Measurements from ENCODE around the gene DAAM1. TPM values are rescaled to one million over a fixed set of nuclear protein-coding genes. Genes with fewer than 3 reads are reported as not detected.
A peak's percentile ranks its signal among the peaks of the same experiment; 100 is the strongest.

Gene DAAM1
- total RNA-seq, 1 experiment from 2014 or later = 0.27 TPM

DNA sequence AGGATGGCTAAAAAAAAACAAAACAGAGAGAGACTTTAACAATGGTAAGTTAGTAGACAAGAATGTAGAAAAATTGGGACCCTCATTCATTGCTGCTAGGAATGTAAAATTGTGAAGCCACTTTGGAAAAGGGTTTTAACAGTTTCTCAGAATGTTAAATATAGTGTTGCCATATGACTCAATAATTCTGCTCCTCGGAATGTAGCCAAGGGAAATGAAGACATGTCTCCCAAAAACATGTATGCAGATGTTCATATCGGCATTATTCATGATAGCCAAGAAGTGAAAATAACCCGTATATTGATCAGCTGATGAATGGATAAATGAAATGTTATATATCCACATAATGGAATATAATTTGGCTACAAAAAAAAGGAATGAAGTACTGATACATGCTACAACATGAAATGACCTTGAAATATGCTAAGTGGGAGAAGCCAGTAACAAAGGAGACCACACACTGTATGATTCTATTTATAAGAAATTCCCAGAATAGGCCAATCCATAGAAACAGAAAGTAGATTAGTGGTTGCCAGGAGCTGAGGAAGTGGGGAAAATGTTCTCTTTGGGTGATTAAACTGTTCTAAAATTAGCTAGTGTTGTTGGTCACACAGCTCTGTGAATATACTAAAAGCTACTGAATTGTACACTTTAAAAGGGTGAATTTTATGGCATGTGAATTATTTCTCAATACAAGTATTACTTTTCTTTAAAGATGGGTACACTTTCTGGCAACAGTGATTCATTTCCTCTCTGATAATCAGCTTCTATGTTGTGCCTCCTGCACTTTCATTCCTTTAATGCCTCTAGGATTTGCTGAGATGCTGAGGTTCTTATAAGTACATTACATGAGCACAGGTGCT is 132.5 kb downstream of the DAAM1 start:
- in situ Hi-C loops (cut with HindIII; ENCODE audit: low sequenced_read_pairs) = no loop called here
- peak; percentile 53 for DNase-seq (ENCODE audit: low spot score)

DNA sequence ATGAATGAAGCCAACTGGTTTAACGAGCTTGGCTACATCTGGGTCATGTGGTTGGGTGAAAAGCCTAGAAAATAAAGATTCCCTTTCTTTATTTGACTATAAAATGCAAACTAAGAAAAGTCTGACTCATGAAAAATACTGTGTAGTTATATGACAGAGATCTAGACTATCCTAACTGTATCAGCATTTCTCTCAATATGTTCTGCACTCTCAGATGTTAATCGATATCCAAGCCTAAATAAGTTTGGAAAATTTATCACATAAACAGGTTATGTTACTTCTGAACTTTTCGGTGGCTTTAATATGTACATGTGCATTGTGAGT is 133.1 kb downstream of the DAAM1 start:
- in situ Hi-C loops (cut with HindIII; ENCODE audit: low sequenced_read_pairs) = no loop called here
- no peak for DNase-seq (ENCODE audit: low spot score)

DNA sequence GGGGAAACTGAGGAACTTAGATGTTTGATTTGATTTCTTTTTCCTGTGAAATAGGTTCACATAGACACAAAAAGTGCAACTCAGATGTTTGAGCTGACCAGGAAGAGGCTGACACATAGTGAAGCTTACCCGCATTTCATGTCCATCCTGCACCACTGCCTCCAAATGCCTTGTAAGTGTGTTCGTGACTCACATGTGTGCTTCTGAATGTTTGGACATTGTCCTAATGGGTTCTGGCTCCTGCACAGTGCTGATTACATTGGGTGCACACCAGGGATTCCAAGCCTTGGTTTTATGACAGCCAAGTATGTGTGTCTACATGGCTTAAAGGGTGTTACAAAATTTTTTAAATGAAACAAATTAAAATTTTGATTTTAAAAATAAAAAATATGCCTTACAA is 137.4 kb downstream of the DAAM1 start:
- in situ Hi-C loops (cut with HindIII; ENCODE audit: low sequenced_read_pairs) = no loop called here
- DNase-seq (ENCODE audit: low spot score) = no peak

DNA sequence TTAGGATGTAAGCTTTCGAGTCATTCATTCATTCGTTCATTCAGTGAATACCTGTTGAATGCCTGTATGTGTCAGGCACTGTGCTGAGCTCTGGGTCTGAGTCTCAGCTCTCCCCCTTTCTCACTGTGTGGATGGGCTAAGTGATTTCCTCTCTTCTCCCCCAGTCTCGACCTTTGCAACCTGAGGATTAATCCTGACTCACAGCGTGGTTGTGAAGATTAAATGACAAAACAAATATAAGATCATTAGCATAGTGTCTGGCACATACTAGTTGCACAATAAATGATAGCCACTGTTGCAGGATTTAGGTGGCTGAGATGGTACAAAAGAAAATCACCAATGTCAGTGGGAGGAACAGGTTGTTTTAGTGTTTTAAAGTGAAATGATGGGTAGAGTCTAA is 140.0 kb downstream of the DAAM1 start:
- DNase-seq (ENCODE audit: low spot score) = no peak
- in situ Hi-C loops (cut with HindIII; ENCODE audit: low sequenced_read_pairs) = no loop called here

DNA sequence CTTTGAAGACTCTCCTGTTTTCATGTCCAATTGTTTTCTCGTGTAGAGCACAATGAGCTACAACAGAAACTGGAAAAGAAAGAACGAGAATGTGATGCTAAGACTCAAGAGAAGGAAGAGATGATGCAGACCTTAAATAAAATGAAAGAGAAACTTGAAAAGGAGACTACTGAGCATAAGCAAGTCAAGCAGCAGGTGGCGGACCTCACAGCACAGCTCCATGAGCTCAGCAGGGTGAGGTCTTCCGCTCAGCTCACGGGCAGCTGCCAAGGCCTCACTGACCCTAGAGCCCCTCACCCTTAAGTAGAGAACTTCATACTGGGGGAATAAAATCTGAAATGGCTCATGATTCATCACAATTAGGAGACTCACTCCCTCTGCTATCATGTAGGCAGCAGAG is 142.0 kb downstream of the DAAM1 start:
- no peak for DNase-seq (ENCODE audit: low spot score)
- in situ Hi-C loops (cut with HindIII; ENCODE audit: low sequenced_read_pairs) = no loop called here

DNA sequence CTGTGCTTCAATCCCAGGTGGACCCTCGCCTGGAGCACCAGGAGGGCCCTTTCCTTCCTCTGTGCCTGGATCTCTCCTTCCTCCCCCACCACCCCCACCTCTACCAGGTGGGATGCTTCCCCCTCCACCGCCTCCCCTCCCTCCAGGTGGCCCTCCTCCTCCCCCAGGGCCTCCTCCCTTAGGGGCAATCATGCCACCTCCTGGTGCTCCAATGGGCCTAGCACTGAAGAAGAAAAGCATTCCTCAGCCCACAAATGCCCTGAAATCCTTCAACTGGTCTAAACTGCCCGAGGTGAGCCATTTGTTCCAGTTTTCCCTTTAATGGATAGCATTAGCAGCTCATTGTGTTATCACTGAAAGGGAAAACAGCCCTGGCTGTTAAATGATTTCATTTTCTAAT is 142.8 kb downstream of the DAAM1 start:
- DNase-seq (ENCODE audit: low spot score) = no peak
- in situ Hi-C loops (cut with HindIII; ENCODE audit: low sequenced_read_pairs) = no loop called here

DNA sequence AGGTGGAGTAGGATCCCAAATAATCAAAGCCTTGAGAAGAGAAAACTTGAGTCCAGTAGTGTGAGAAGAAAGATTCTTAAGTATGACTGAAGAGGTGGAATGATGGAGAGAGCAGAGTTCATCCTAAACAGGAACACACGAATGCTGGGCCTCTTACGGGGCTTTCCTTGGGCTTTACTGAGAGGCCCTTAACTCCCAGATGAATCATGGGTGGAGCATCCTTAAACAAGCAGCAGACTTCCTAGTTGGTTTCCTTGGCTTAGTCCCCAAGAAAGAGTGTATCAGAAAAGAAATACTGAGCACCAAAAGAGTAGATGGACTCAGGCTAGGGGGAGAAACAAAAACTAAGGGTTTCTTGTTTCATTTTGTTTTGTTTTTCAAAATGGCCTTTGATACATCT is 144.3 kb downstream of the DAAM1 start:
- in situ Hi-C loops (cut with HindIII; ENCODE audit: low sequenced_read_pairs) = no loop called here

DNA sequence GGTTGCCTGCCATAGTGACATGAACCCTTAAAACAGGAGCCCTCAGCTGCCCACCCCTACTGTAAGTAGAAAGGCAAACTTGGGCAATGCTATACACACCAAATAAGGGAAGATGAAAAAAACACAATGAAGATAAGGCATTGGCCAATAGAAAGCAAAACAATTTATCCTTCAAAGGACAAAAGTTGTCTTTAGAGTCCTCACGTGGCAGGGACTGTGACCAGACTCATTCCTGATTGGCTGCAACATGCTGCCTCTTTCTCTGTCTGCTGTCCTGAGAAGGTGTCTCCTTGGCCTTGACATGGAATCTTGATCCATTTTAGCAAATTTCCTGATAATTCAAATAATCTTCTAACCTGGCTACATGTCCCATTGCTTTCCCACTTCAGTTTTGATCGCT is 144.8 kb downstream of the DAAM1 start:
- no peak for DNase-seq (ENCODE audit: low spot score)
- in situ Hi-C loops (cut with HindIII; ENCODE audit: low sequenced_read_pairs) = no loop called here

More for the DNA sequence above, 144.3 kb downstream of the DAAM1 start:
- no peak for DNase-seq (ENCODE audit: low spot score)

DNA sequence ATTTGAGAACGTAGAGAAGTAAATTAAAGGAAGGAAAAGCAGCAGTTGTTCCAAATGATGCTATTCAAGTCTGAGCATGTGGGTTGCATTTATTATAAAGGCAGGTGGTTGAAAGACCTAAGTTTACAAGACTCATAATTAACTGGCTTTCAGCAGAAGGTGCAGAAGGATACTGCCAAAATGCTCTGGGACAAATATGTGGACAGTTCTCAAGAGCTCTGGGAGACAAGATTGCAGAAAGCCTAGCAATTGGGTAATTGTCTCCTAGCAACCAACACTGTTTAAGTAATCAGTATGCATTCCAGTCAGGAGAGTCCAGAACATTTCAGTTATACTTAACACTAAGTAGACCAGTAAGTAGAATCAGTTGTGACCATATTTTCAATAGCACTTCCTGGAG is 145.2 kb downstream of the DAAM1 start:
- peak; percentile 48 for DNase-seq (ENCODE audit: low spot score)
- in situ Hi-C loops (cut with HindIII; ENCODE audit: low sequenced_read_pairs) = no loop called here

DNA sequence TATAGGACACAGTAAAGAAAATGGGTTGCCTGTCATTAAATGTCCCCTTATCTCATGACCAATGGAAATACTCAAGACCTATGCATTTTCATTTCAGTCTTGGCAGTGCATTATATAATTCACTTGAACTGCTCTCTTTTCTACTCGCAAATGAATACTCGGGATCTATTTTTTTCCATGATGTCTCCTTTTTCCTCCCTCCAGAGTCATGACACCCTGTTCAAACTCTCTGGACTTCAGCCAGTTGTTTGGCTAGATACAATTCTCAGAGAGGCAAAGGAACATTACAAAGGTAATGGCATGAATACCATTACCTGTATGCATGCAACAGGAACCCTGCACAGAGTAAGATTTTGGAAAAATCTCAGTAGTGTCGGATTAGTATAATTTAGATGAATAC is 145.8 kb downstream of the DAAM1 start:
- in situ Hi-C loops (cut with HindIII; ENCODE audit: low sequenced_read_pairs) = no loop called here
- DNase-seq (ENCODE audit: low spot score) = no peak

DNA sequence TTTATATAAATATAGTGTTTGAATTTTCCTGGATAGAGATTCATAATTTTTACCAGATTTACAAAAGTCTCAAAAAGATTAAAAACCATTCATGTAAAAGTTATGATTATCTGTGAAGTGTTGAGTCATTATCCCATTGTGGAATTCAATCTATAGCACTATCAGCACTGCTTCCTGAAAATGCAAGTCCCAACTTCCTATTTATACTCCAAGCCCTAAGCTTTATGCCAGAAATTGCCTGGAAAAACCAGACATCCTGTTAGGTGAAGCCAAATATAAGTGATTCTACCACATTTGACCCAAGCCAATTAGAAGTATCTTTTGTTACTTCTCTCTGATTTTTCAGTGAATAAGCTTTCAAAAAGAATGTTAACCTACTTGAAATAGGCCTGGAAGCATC is 147.6 kb downstream of the DAAM1 start:
- in situ Hi-C loops (cut with HindIII; ENCODE audit: low sequenced_read_pairs) = no loop called here
- no peak for DNase-seq (ENCODE audit: low spot score)

DNA sequence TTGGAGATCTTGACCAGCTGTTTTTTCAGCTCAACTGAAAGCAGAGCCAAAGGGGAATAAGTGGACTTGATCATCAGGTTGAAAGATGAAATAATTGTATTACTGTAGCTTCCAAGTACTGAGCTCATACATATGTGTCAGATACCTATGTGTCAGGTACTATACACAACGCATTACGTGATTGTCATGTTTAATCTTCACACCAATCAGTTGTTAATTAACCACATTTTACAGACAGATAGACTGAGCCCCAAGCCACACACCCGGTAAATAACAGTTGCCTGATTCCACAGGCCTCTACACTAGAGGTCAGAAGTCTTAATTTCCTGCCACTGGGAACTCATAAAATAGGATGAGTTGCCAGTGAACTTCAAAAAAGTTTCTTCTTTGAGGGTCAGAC is 148.2 kb downstream of the DAAM1 start:
- in situ Hi-C loops (cut with HindIII; ENCODE audit: low sequenced_read_pairs) = no loop called here
- DNase-seq (ENCODE audit: low spot score) = no peak

DNA sequence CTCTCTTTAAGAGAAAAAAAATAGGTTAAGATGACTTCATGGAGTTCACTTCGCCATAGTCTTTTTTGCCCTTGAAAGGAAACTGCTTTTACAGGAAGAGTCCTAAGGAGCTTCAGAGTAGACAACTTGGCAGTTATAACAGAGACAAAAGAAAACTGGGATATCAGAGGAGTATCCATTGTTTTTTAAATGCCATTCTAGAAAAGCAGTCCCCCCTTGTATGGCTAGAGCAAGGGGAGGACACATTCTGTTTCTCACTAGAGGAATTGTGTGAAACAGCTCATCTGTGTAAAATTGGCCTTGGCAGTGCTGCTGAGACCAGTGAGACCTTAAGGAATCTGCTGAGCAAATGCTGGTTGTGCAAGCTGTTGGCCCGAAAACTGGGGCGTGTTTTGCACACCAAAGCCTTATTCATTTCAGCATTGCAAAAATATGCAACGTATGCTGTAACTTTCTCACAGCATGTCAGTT is 148.7 kb downstream of the DAAM1 start:
- peak; percentile 55 for DNase-seq (ENCODE audit: low spot score)
- in situ Hi-C loops (cut with HindIII; ENCODE audit: low sequenced_read_pairs) = no loop called here

DNA sequence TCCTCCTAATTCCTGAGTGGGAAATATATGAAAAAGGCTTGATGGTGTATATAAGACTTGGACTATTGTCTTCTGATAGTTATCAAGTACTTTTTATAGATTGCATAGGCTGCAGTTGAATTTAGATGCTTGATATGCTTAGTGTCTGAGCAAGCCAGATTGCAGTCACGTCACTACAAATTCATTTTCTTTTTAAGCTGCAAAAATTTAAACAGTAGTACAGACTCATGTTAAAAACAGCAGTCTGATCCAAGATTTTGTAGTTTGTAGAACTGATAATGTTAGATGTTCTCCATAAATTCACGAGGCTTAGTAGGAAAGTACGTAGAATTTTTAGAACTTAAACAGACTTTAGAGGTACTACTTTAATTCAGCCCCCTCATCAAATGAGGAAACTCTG is 150.3 kb downstream of the DAAM1 start:
- no peak for DNase-seq (ENCODE audit: low spot score)
- in situ Hi-C loops (cut with HindIII; ENCODE audit: low sequenced_read_pairs) = no loop called here

DNA sequence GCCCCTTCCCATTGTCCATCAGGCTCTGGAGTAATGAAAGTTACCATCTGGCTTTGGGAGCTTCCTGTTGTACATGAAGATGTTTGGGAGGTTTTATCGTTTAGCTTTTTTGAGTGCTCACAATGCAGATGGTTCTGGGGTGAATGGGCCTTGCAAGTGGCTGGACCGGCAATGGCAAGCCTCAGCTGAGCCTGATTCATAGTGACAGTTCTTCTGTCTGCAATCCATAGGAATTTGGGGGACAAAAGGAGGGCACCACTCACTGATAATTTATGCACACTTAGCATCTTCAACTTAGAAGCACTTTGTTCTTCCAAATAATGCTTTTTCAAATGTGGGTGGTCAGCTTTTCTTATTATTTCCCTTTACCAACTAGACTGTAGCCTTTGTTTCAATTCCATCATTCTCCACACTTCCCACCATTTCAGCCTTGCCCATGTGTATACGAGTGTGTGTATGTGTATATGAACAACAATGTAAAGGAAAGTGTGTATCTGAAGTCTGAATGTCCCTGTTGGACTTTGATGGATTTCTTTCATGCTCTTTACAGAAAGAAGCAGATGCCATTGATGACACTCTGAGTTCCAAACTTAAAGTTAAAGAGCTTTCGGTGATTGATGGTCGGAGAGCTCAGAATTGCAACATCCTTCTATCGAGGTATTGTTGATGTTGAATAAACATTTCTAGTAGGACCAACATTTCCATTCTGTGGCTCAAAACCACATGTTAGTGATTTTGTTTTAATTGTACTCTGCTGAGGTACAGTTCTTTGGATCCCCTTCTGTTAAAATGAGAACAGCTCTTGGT is 151.3 kb downstream of the DAAM1 start:
- in situ Hi-C loops (cut with HindIII; ENCODE audit: low sequenced_read_pairs) = no loop called here
- no peak for DNase-seq (ENCODE audit: low spot score)

DNA sequence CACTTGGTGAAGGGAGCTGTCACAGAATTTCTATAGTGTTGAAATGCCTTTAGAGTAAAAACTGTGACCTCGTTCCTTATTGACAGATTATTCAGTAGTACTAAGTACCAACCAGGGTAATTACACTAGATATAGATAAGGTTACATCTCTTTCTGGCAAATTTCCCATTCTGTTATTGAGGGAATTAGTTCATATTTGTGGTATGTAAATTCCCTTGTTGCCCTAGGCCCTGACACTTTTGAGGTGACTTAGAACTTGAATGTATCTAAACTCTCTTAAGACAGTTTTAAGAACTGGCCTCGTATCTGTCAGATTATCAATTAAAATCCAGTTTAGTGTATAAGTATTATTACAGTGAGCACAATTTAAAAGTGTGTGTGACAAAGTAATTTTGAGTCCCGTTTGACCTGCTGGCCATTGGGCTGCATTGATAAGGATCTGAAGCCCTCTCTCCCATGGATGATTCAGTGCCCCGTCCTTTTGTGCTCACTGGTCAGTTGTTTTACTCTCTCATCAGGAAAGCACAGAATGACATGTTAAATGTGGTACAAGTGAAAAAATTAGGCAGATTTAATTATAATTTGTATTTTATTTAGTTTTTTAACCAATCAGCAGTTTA is 153.5 kb downstream of the DAAM1 start:
- in situ Hi-C loops (cut with HindIII; ENCODE audit: low sequenced_read_pairs) = no loop called here
- DNase-seq (ENCODE audit: low spot score) = no peak

DNA sequence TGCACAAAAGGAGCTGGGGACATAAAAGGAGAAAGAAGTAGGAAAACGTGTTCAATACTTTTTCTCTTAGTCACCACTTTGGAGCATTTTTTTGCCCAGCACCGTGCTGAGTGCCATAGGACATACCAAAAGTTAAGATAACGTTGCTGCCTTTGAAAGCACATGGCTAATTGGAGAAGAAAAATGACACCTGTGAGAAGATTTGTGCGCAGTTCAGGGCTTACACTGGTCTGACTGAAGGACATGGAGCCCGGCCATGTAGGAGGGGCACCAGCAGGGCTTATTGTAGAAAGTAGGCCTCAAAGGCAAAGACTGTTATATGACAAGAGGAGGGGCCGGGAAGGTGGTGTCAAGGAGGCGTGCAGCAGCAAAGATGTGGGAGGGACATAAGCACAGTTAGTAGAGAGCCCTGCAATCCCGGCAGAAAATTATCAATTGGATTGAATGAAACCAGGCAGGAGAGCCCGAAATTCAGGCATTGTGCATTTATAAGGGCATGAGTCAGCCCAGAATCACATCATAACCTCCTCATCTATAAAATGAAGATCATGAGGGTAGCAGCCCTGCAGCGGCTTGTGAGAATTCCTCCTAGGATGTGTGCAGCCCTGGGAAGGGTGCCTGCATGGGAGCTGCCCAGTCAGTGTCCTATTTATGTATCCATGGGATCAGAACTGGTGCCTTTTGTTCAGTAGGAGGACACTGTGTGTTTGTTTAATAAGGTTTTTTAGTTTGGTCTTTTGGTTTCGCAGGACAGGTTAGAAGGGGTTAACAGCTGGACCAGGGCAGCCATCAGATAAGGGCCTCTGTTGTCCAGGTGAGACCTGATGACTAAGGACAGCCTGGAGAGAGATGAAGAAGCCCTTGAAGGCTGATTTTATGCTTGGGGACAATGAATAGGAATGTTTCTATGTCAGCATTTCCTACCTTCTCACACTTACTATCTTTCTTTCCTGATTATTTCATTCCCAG is 154.3 kb downstream of the DAAM1 start:
- in situ Hi-C loops (cut with HindIII; ENCODE audit: low sequenced_read_pairs) = no loop called here
- DNase-seq (ENCODE audit: low spot score) = no peak

DNA sequence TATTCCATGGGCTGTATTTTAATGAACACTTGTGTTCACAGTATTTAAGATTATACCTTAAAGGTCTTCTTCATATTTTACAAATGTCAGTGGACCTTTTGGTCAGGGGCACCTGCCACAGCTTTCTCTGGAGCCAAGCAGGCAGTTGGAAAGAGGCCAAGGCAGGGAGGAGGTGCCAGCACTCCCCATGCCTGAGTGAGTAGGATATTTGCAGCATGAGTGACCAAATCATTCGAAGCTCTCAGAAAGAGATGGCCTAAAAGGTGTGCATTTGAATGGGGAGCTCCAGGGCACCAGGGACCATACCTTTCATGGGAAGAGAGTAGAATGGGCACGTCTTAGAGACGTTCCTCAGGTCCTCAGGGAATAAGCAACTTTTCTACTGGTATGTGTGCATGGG is 155.1 kb downstream of the DAAM1 start:
- in situ Hi-C loops (cut with HindIII; ENCODE audit: low sequenced_read_pairs) = no loop called here
- DNase-seq (ENCODE audit: low spot score) = peak; percentile 91

DNA sequence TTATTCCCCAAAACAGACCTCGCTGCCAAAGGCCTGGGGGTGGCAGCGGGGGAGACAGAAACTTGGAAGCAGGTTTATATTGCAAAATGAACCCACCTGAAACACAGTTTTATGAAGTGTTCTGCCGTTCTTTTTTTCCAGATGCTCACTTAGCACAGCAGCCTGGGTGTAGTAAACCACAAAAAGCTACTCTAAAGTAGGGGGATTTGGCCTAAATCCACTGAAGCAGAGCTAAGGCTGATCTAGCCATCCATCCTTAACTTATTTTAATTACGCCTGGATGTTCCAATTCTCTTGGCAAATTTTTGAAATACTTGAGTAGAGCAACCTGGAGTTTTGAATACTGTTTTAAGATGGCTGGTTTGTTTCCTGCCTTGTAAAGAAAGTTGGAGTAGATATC is 155.5 kb downstream of the DAAM1 start:
- in situ Hi-C loops (cut with HindIII; ENCODE audit: low sequenced_read_pairs) = no loop called here
- no peak for DNase-seq (ENCODE audit: low spot score)
